ENCODE data around the gene ADARB2.

The ADARB2 gene

GRCh38 chr10:1280466-1281404, 456.6 kb downstream of the ADARB2 start:
- no peaks in the 10 kb centered on the region for H3K4me1 Mint-ChIP-seq (ENCODE audit: low read depth)
- H3K27me3 Mint-ChIP-seq: peaks cover 5% of the 10 kb centered on the region
- no peak overlapping the region for H3K27ac Mint-ChIP-seq
- H3K36me3 Mint-ChIP-seq (ENCODE audit: low read depth): no peaks in the 10 kb centered on the region
- no peaks in the 10 kb centered on the region for H3K9me3 Mint-ChIP-seq
- H3K4me3 Mint-ChIP-seq: no peak overlapping the region

GRCh38 chr10:1278306-1278705, 459.0 kb downstream of the ADARB2 start:
- no peak overlapping the region for H3K4me3 Mint-ChIP-seq
- no peaks in the 10 kb centered on the region for H3K36me3 Mint-ChIP-seq (ENCODE audit: low read depth)
- H3K9me3 Mint-ChIP-seq: no peaks in the 10 kb centered on the region
- peaks cover 5% of the 10 kb centered on the region for H3K27me3 Mint-ChIP-seq
- no peaks in the 10 kb centered on the region for H3K4me1 Mint-ChIP-seq (ENCODE audit: low read depth)
- no peak overlapping the region for H3K27ac Mint-ChIP-seq

- Mint-ChIP-seq H3K36me3 (ENCODE audit: low read depth) (no peaks in the 10 kb centered on the region), H3K4me3 (no peak overlapping the region), H3K27me3 (no peaks in the 10 kb centered on the region), H3K4me1 (ENCODE audit: low read depth) (no peaks in the 10 kb centered on the region), H3K27ac (no peak overlapping the region), H3K9me3 (no peaks in the 10 kb centered on the region)
Observed at GRCh38 chr10:1274701-1275544, 462.4 kb downstream of the ADARB2 start.

- Mint-ChIP-seq H3K9me3 (no peaks in the 10 kb centered on the region), H3K36me3 (ENCODE audit: low read depth) (no peaks in the 10 kb centered on the region), H3K4me3 (no peak overlapping the region), H3K27ac (no peak overlapping the region), H3K4me1 (ENCODE audit: low read depth) (no peaks in the 10 kb centered on the region), H3K27me3 (no peaks in the 10 kb centered on the region)
Observed at GRCh38 chr10:1274111-1274661, 463.1 kb downstream of the ADARB2 start.

- H3K4me1 Mint-ChIP-seq (ENCODE audit: low read depth): no peaks in the 10 kb centered on the region
Observed at GRCh38 chr10:1273372-1274105, 463.8 kb downstream of the ADARB2 start.

GRCh38 chr10:1272777-1273161, 464.6 kb downstream of the ADARB2 start:
- no peaks in the 10 kb centered on the region for H3K36me3 Mint-ChIP-seq (ENCODE audit: low read depth)

More at GRCh38 chr10:1273372-1274105, 463.8 kb downstream of the ADARB2 start:
- Mint-ChIP-seq H3K9me3 (no peaks in the 10 kb centered on the region), H3K27me3 (no peaks in the 10 kb centered on the region), H3K27ac (no peak overlapping the region), H3K36me3 (ENCODE audit: low read depth) (no peaks in the 10 kb centered on the region), H3K4me3 (no peak overlapping the region)

GRCh38 chr10:1272079-1272776, 465.1 kb downstream of the ADARB2 start:
- no peaks in the 10 kb centered on the region for H3K9me3 Mint-ChIP-seq
- H3K27me3 Mint-ChIP-seq: no peaks in the 10 kb centered on the region
- no peaks in the 10 kb centered on the region for H3K4me1 Mint-ChIP-seq (ENCODE audit: low read depth)
- no peak overlapping the region for H3K27ac Mint-ChIP-seq
- no peaks in the 10 kb centered on the region for H3K36me3 Mint-ChIP-seq (ENCODE audit: low read depth)
- no peak overlapping the region for H3K4me3 Mint-ChIP-seq

More at GRCh38 chr10:1272777-1273161, 464.6 kb downstream of the ADARB2 start:
- Mint-ChIP-seq H3K4me3 (no peak overlapping the region), H3K27me3 (no peaks in the 10 kb centered on the region), H3K27ac (no peak overlapping the region), H3K4me1 (ENCODE audit: low read depth) (no peaks in the 10 kb centered on the region), H3K9me3 (no peaks in the 10 kb centered on the region)

GRCh38 chr10:1270906-1271305, 466.4 kb downstream of the ADARB2 start:
- Mint-ChIP-seq H3K36me3 (ENCODE audit: low read depth) (no peaks in the 10 kb centered on the region), H3K4me1 (ENCODE audit: low read depth) (no peaks in the 10 kb centered on the region), H3K27ac (no peak overlapping the region), H3K27me3 (no peaks in the 10 kb centered on the region), H3K9me3 (no peaks in the 10 kb centered on the region), H3K4me3 (no peak overlapping the region)

GRCh38 chr10:1270490-1270889, 466.8 kb downstream of the ADARB2 start:
- Mint-ChIP-seq H3K4me1 (ENCODE audit: low read depth) (no peaks in the 10 kb centered on the region), H3K27me3 (no peaks in the 10 kb centered on the region), H3K36me3 (ENCODE audit: low read depth) (no peaks in the 10 kb centered on the region), H3K9me3 (no peaks in the 10 kb centered on the region), H3K4me3 (no peak overlapping the region), H3K27ac (no peak overlapping the region)

- H3K4me1 Mint-ChIP-seq (ENCODE audit: low read depth): no peaks in the 10 kb centered on the region
- no peaks in the 10 kb centered on the region for H3K9me3 Mint-ChIP-seq
- no peak overlapping the region for H3K27ac Mint-ChIP-seq
- no peaks in the 10 kb centered on the region for H3K27me3 Mint-ChIP-seq
- H3K36me3 Mint-ChIP-seq (ENCODE audit: low read depth): no peaks in the 10 kb centered on the region
- H3K4me3 Mint-ChIP-seq: no peak overlapping the region
Observed at GRCh38 chr10:1268831-1269230, 468.5 kb downstream of the ADARB2 start.

- Mint-ChIP-seq H3K27ac (no peak overlapping the region), H3K36me3 (ENCODE audit: low read depth) (no peaks in the 10 kb centered on the region), H3K9me3 (no peaks in the 10 kb centered on the region), H3K27me3 (peaks cover 4% of the 10 kb centered on the region), H3K4me1 (ENCODE audit: low read depth) (no peaks in the 10 kb centered on the region), H3K4me3 (no peak overlapping the region)
Observed at GRCh38 chr10:1267568-1267967, 469.8 kb downstream of the ADARB2 start.

GRCh38 chr10:1267148-1267547, 470.2 kb downstream of the ADARB2 start:
- peaks cover 4% of the 10 kb centered on the region for H3K27me3 Mint-ChIP-seq
- H3K36me3 Mint-ChIP-seq (ENCODE audit: low read depth): no peaks in the 10 kb centered on the region
- no peaks in the 10 kb centered on the region for H3K9me3 Mint-ChIP-seq
- H3K4me1 Mint-ChIP-seq (ENCODE audit: low read depth): no peaks in the 10 kb centered on the region
- no peak overlapping the region for H3K4me3 Mint-ChIP-seq
- H3K27ac Mint-ChIP-seq: no peak overlapping the region

GRCh38 chr10:1266033-1266802, 471.1 kb downstream of the ADARB2 start:
- no peaks in the 10 kb centered on the region for H3K4me1 Mint-ChIP-seq (ENCODE audit: low read depth)
- H3K9me3 Mint-ChIP-seq: no peaks in the 10 kb centered on the region
- H3K4me3 Mint-ChIP-seq: no peak overlapping the region
- H3K36me3 Mint-ChIP-seq (ENCODE audit: low read depth): no peaks in the 10 kb centered on the region
- no peak overlapping the region for H3K27ac Mint-ChIP-seq
- H3K27me3 Mint-ChIP-seq: peaks cover 4% of the 10 kb centered on the region
